ENCODE measurements around the gene ANGEL2.

- no peak for TF ChIP-seq CTCF (conservative IDR thresholded peaks at IDR 0.05; ENCODE audit: low read length)
- TF ChIP-seq EZH2phosphoT487 (IDR thresholded peaks at IDR 0.05; ENCODE audit: borderline replicate concordance): no peak
These were observed at the start of gene ANGEL2 for GRCh38 chr1:213015099-213016050.
